ENCODE results near the gene BTBD10. TPM values are rescaled to one million over a fixed set of nuclear protein-coding genes. Genes with fewer than 3 reads are reported as not detected.
A peak's percentile ranks its signal among the peaks of the same experiment; 100 is the strongest.

Gene BTBD10
- total RNA-seq, 2 experiments from 2014 or later: 17.5 to 20.5 TPM

- no peak overlapping the region for H3K27ac Mint-ChIP-seq
- ChIA-PET CTCF (interaction anchor here (1.0 to 2.3 kb wide), 3 partner anchors 9 to 23 kb away, joined by 3 to 8 read pairs (median 3); no protein-coding TSS in a partner anchor), POLR2A (no interaction called here)
- no peaks in the 10 kb centered on the region for H3K4me1 Mint-ChIP-seq (ENCODE audit: low read depth)
- TF ChIP-seq CTCF (IDR thresholded peaks at IDR 0.05): no peak
- no peaks in the 10 kb centered on the region for H3K27me3 Mint-ChIP-seq
- no peak for DNase-seq
- peaks cover 17% of the 10 kb centered on the region for H3K36me3 Mint-ChIP-seq (ENCODE audit: low read depth)
- intact Hi-C loops (cut with micrococcal nuclease): no loop called here
- H3K9me3 Mint-ChIP-seq: no peaks in the 10 kb centered on the region
- no peak overlapping the region for H3K4me3 Mint-ChIP-seq
- ATAC-seq: no peak
Measured at GRCh38 chr11:13362596-13363109, 100.4 kb downstream of the BTBD10 start.

GRCh38 chr11:13358596-13359270 lies 104.3 kb downstream of the BTBD10 start:
- intact Hi-C loops (cut with micrococcal nuclease): no loop called here
- Mint-ChIP-seq H3K4me1 (ENCODE audit: low read depth) (no peaks in the 10 kb centered on the region), H3K36me3 (ENCODE audit: low read depth) (peaks cover 14% of the 10 kb centered on the region), H3K9me3 (no peaks in the 10 kb centered on the region), H3K27ac (peak overlapping the region; percentile 2), H3K4me3 (no peak overlapping the region), H3K27me3 (no peaks in the 10 kb centered on the region)
- ATAC-seq (no peak), DNase-seq (no peak)
- ChIA-PET POLR2A (no interaction called here), CTCF (no interaction called here)
- no peak for TF ChIP-seq CTCF (IDR thresholded peaks at IDR 0.05)

GRCh38 chr11:13357232-13357631 lies 105.8 kb downstream of the BTBD10 start:
- DNase-seq (no peak), ATAC-seq (no peak)
- Mint-ChIP-seq H3K27ac (no peak overlapping the region), H3K27me3 (no peaks in the 10 kb centered on the region), H3K4me3 (no peak overlapping the region), H3K9me3 (no peaks in the 10 kb centered on the region), H3K36me3 (ENCODE audit: low read depth) (peaks cover 10% of the 10 kb centered on the region), H3K4me1 (ENCODE audit: low read depth) (no peaks in the 10 kb centered on the region)
- CTCF ChIA-PET: no interaction called here
- intact Hi-C loops (cut with micrococcal nuclease): no loop called here
- POLR2A ChIA-PET: no interaction called here
- no peak for TF ChIP-seq CTCF (IDR thresholded peaks at IDR 0.05)

GRCh38 chr11:13355191-13355590 lies 107.8 kb downstream of the BTBD10 start:
- Mint-ChIP-seq H3K27me3 (no peaks in the 10 kb centered on the region), H3K9me3 (no peaks in the 10 kb centered on the region), H3K27ac (no peak overlapping the region), H3K4me1 (ENCODE audit: low read depth) (no peaks in the 10 kb centered on the region), H3K4me3 (no peak overlapping the region), H3K36me3 (ENCODE audit: low read depth) (peaks cover 1% of the 10 kb centered on the region)
- no peak for TF ChIP-seq CTCF (IDR thresholded peaks at IDR 0.05)
- ATAC-seq (no peak), DNase-seq (no peak)
- ChIA-PET POLR2A (no interaction called here), CTCF (interaction anchor here (0.9 to 2.4 kb wide), 2 partner anchors 28 to 31 kb away, joined by 3 to 5 read pairs; no protein-coding TSS in a partner anchor)
- intact Hi-C loops (cut with micrococcal nuclease): no loop called here

GRCh38 chr11:13354335-13354734 lies 108.7 kb downstream of the BTBD10 start:
- no peaks in the 10 kb centered on the region for H3K27me3 Mint-ChIP-seq
- DNase-seq (no peak), ATAC-seq (no peak)
- H3K9me3 Mint-ChIP-seq: no peaks in the 10 kb centered on the region
- intact Hi-C loops (cut with micrococcal nuclease): no loop called here
- ChIA-PET POLR2A (interaction anchor here (0.7 kb wide), 1 partner anchor 21 kb away, joined by 3 read pairs; no protein-coding TSS in a partner anchor), CTCF (interaction anchor here (0.7 to 3.2 kb wide), 9 partner anchors 9 to 391 kb away, joined by 3 to 19 read pairs (median 3); no protein-coding TSS in a partner anchor)
- H3K4me1 Mint-ChIP-seq (ENCODE audit: low read depth): peaks cover 1% of the 10 kb centered on the region
- peak; percentile 17 for TF ChIP-seq CTCF (IDR thresholded peaks at IDR 0.05)
- peaks cover 1% of the 10 kb centered on the region for H3K36me3 Mint-ChIP-seq (ENCODE audit: low read depth)
- no peak overlapping the region for H3K27ac Mint-ChIP-seq
- H3K4me3 Mint-ChIP-seq: no peak overlapping the region

All from activated CD8-positive, alpha-beta T cell treated with anti-CD3 and anti-CD28 coated beads for 36 hours (primary cell).